IPS-18a (cell line): ENCODE measurements around the gene FREY1.
A peak's percentile ranks its signal among the peaks of the same experiment; 100 is the strongest.
"Not testable (repeated sequence)": the region's sequence is repeated elsewhere in the genome, so short reads cannot be mapped to it uniquely, and the experiment has no call there.

Source experiments
- H3K27ac ChIP-seq: one replicate; pipeline ENCODE4 v1.5.1; 2013; ENCODE audit warnings: low read length
- H3K27me3 ChIP-seq: one replicate; pipeline ENCODE4 v1.6.1; 2013; ENCODE audit warnings: mild to moderate bottlenecking, low read length; ENCODE audit not compliant: control insufficient read depth, insufficient read depth
- H3K36me3 ChIP-seq: one replicate; pipeline ENCODE4 v1.6.1; 2013; ENCODE audit warnings: low read depth, low read length; ENCODE audit not compliant: control insufficient read depth
- H3K4me1 ChIP-seq: one replicate; pipeline ENCODE4 v1.6.1; 2013; ENCODE audit warnings: low read depth, low read length; ENCODE audit not compliant: control insufficient read depth
- H3K4me3 ChIP-seq: one replicate; pipeline ENCODE4 v1.5.1; 2013; ENCODE audit warnings: low read length
- H3K9ac ChIP-seq: one replicate; pipeline ENCODE4 v1.6.1; 2013; ENCODE audit warnings: mild to moderate bottlenecking, low read length, moderate library complexity
- H3K9me3 ChIP-seq: one replicate; pipeline ENCODE4 v1.6.1; 2013; ENCODE audit warnings: low read depth, low read length; ENCODE audit not compliant: control insufficient read depth

Gene FREY1

DNA sequence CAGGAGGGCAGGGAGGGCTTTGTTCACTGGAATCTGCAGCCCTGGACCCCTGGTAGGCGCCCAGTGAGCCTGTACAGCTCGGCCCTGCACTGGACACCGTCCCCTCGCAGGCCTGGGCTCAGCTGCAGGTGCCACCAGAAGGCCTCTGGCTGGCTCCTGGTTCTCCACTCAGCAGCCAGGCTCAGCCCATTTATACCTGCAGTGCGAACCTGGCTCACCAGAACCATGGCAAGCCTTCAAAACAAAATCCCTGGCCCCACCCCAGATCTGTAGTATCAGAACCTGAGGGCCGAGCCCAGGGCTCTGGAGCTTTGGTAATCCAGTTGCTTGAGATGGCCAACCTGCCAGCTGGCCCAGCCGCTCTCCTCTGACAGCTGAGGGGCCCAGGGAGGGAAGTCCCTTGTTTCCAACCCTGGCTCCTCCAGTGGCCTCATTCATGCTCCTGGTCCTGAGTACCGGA is 870 bp upstream of the FREY1 start:
- Histone ChIP-seq H3K27me3 (no peaks in the 10 kb centered on the region), H3K4me1 (no peaks in the 10 kb centered on the region), H3K4me3 (no peak overlapping the region), H3K9me3 (no peaks in the 10 kb centered on the region), H3K9ac (no peak overlapping the region), H3K36me3 (peaks cover 29% of the 10 kb centered on the region), H3K27ac (no peak overlapping the region)

DNA sequence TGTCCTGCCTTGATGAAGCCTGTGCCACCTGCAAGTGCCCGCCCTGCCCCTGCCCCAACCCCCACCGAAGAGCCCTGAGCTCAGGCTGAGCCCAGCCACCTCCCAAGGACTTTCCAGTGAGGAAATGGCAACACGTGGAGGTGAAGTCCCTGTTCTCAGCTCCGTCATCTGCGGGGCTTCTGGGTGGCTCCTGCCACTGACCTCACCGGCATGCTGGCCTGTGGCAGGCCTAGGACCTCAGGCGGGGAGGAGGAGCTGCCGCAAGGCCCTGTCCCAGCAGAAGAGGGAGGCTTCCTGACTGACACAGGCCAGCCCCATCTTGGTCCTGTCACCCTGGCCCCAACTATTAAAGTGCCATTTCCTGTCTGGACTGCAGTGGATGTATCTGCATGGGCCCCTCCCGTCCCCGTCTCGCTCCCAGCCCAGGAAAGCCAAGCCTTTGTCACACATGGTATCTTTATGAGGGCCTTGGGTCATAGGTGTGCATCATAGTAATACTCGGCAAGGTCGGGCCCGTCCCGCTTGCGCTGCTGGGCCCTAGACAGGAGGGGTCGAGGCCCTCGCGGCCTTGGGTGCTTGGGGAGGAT is 882 bp downstream of the FREY1 start:
- H3K36me3 ChIP-seq = peaks cover 26% of the 10 kb centered on the region

DNA sequence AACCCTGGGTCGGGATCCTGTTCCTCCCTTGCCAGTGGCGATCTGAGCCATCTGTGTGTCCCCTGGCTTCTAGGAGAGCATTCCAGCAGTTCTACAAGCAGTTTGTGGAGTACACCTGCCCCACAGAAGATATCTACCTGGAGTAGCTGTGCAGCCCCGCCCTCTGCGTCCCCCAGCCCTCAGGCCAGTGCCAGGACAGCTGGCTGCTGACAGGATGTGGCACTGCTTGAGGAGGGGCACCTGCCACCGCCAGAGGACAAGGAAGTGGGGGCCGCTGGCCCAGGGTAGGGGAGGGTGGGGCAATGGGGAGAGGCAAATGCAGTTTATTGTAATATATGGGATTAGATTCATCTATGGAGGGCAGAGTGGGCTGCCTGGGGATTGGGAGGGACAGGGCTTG is 1.5 kb downstream of the FREY1 start:
- H3K36me3 ChIP-seq = peaks cover 24% of the 10 kb centered on the region
- not testable (repeated sequence) for H3K27ac ChIP-seq, H3K9ac ChIP-seq, H3K4me1 ChIP-seq, H3K4me3 ChIP-seq, H3K9me3 ChIP-seq, H3K27me3 ChIP-seq

More for the DNA sequence above, 882 bp downstream of the FREY1 start:
- Histone ChIP-seq H3K9ac (no peak overlapping the region), H3K4me3 (no peak overlapping the region), H3K4me1 (no peaks in the 10 kb centered on the region), H3K27ac (no peak overlapping the region), H3K27me3 (no peaks in the 10 kb centered on the region), H3K9me3 (no peaks in the 10 kb centered on the region)

DNA sequence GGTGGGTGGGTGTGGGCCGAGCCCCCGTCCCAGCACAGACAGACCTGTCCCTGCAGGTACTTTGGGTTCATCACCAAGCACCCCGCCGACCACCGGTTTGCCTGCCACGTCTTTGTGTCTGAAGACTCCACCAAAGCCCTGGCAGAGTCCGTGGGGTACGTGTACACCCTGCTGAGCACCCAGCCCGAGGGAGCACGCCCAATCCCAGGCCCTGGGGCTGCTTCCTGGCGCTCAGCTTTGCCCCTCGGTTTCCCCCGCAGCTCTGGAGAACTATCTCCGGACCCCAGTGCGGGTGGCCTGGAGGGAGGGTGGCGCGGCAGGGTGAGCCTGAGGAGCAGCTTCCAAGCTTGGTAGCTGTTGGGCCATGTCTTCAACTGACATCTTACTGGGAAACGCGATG is 2.0 kb downstream of the FREY1 start:
- Histone ChIP-seq H3K9ac (no peak overlapping the region), H3K27me3 (peaks cover 7% of the 10 kb centered on the region), H3K36me3 (peaks cover 24% of the 10 kb centered on the region), H3K4me3 (no peak overlapping the region), H3K27ac (no peak overlapping the region), H3K9me3 (no peaks in the 10 kb centered on the region), H3K4me1 (peaks cover 6% of the 10 kb centered on the region)

- Histone ChIP-seq H3K9ac (no peak overlapping the region), H3K4me3 (no peak overlapping the region), H3K36me3 (peaks cover 24% of the 10 kb centered on the region), H3K27ac (no peak overlapping the region), H3K27me3 (peaks cover 7% of the 10 kb centered on the region), H3K4me1 (peaks cover 6% of the 10 kb centered on the region), H3K9me3 (no peaks in the 10 kb centered on the region)
Measured at GRCh38 chr11:45904309-45904915, 2.7 kb downstream of the FREY1 start.

DNA sequence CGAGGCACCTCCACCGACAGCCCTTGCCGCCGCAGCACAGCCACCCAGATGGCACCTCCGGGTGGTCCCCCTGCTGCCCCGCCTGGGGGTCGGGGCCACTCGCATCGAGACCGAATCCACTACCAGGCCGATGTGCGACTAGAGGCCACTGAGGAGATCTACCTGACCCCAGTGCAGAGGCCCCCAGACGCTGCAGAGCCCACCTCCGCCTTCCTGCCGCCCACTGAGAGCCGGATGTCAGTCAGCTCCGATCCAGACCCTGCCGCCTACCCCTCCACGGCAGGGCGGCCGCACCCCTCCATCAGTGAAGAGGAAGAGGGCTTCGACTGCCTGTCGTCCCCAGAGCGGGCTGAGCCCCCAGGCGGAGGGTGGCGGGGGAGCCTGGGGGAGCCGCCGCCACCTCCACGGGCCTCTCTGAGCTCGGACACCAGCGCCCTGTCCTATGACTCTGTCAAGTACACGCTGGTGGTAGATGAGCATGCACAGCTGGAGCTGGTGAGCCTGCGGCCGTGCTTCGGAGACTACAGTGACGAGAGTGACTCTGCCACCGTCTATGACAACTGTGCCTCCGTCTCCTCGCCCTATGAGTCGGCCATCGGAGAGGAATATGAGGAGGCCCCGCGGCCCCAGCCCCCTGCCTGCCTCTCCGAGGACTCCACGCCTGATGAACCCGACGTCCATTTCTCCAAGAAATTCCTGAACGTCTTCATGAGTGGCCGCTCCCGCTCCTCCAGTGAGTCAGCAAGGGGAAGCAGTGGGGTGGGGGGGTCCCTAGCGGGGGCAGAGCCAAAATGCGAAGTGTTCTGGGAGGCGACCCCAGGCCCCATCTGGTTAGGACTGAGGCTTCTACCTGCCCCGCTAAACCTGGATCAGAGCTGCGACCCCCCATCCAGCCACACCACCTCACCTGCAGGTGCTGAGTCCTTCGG is 4.4 kb downstream of the FREY1 start:
- Histone ChIP-seq H3K4me1 (peaks cover 13% of the 10 kb centered on the region), H3K36me3 (peaks cover 24% of the 10 kb centered on the region), H3K4me3 (no peak overlapping the region), H3K27me3 (peaks cover 7% of the 10 kb centered on the region), H3K9me3 (no peaks in the 10 kb centered on the region), H3K27ac (no peak overlapping the region), H3K9ac (no peak overlapping the region)

DNA sequence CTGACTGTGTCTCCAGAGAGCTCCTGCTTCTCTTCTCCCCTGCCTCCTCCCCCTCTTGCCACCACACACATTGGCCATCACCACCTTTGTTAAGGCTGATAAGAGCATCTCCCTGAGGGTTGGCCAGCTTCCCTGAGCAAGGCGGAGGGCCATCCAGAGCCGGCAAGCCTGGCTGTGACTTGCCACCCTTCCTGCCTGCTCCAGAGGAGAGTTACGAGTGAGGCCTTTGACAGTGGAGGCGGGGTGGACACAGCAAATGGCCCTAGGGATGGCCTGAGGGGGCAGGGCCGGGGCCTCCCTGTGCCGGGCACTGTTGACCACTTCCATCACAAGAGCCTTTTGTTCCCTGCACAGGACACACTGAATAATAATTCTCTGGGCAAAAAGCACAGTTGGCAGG is 5.4 kb downstream of the FREY1 start:
- Histone ChIP-seq H3K4me1 (peaks cover 13% of the 10 kb centered on the region), H3K9me3 (no peaks in the 10 kb centered on the region), H3K27me3 (peaks cover 7% of the 10 kb centered on the region), H3K4me3 (no peak overlapping the region), H3K36me3 (peaks cover 24% of the 10 kb centered on the region), H3K9ac (no peak overlapping the region), H3K27ac (no peak overlapping the region)

DNA sequence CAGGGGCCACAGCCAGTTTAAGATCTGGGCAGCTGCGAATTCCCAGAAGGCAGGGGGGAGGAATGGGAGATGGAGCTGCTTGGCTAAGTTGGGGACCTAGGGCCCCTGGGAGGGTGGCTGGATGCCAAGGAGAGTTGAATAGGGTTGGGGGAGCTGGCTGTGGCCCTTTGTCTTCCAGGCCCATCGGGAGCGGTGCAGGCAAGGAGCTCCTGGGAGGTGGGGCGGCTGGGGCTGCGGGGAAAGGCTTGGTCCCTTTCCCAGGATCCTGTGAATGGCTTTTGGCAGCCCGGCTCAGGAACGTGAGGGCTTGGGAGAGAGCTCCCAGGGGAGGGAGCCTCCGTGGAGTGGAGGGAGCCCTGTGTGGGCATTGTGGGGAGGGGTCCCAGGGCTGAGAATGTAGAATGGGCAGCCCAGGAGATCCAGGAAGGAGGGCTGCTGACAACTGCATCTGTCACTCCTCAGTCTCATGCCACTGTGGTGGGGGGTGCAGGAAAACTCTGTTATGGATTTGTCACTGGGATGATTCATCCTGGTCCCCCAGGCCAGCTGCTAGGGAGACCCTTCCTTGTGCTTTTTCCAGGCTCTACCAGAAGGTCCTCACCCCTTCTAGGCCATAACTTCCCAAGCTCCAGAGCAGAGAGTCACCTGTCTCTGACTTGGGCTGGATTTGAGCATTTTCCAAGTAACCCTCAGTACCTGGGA is 6.0 kb downstream of the FREY1 start:
- Histone ChIP-seq H3K9ac (peak overlapping the region; percentile 26), H3K4me1 (peaks cover 15% of the 10 kb centered on the region), H3K9me3 (no peaks in the 10 kb centered on the region), H3K27me3 (peaks cover 7% of the 10 kb centered on the region), H3K4me3 (peak overlapping the region; percentile 60), H3K36me3 (peaks cover 24% of the 10 kb centered on the region), H3K27ac (no peak overlapping the region)

DNA sequence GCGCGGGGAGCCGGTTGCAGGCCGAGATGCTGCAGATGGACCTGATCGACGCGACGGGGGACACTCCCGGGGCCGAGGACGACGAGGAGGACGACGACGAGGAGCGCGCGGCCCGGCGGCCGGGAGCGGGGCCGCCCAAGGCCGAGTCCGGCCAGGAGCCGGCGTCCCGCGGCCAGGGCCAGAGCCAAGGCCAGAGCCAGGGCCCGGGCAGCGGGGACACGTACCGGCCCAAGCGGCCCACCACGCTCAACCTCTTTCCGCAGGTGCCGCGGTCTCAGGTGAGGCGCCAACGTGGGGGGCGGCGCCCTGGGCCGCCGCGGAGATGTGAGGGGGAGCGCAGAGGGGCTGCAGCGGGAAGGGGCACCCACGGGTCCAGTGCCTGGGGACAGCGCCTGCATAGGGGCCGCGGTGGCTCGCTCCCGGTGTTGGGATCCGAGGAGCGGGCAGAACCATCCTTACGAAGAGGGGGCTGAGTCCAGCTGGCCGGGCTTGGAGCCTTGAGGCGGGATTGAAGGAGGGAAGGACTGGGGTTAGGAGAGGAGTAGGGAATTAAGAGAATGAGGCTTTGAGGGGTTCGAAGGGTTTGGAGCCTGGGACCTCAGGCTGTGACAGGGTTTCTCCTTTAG is 6.8 kb downstream of the FREY1 start:
- not testable (repeated sequence) for H3K27me3 ChIP-seq, H3K9me3 ChIP-seq, H3K27ac ChIP-seq
- Histone ChIP-seq H3K4me1 (peaks cover 19% of the 10 kb centered on the region), H3K4me3 (peak overlapping the region; percentile 60), H3K9ac (peak overlapping the region; percentile 26), H3K36me3 (peaks cover 22% of the 10 kb centered on the region)

DNA sequence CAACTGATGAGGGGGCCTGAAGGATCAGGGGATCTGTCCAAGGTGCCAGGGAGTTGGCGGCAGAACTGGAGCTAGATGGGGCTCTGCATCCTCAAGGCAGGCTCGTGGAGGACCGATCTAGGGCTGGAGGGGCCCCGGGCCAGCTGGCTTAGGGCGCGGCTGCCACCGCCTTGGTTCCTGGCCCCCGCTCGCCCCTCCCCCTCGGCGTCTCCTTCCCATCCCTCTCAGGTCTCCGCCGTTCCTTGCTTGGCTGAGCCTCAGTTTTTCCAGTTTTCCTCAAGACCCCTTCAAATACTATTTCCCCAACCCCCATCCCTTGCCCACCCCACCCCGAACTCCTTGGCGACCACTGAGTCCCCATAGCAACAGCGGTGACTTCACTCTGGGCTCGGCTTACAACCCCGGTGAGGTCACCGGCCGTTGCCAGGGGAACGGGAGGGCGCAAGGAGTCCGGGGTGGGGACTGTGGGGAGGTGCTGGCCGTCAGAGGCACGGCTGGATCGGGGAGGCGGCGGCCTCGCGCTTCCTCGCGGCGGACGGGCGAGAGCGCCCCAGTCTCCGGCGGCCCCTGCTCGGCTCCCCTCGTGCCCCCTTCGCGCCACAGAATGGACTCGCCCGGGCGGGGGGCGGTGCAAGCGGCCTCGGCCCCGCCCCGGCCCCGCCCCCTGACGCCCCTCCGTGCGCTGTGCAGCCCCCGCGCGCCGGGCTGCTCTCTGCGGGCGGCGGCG is 7.5 kb downstream of the FREY1 start:
- Histone ChIP-seq H3K4me3 (peak overlapping the region; percentile 60), H3K4me1 (peaks cover 19% of the 10 kb centered on the region), H3K36me3 (peaks cover 15% of the 10 kb centered on the region), H3K9ac (peak overlapping the region; percentile 47), H3K27me3 (peaks cover 7% of the 10 kb centered on the region), H3K27ac (no peak overlapping the region), H3K9me3 (no peaks in the 10 kb centered on the region)
